ENCODE results near the gene MAPK1. TPM values are rescaled to one million over a fixed set of nuclear protein-coding genes. Genes with fewer than 3 reads are reported as not detected.

The MAPK1 gene
- total RNA-seq, result 77.9 TPM

DNA sequence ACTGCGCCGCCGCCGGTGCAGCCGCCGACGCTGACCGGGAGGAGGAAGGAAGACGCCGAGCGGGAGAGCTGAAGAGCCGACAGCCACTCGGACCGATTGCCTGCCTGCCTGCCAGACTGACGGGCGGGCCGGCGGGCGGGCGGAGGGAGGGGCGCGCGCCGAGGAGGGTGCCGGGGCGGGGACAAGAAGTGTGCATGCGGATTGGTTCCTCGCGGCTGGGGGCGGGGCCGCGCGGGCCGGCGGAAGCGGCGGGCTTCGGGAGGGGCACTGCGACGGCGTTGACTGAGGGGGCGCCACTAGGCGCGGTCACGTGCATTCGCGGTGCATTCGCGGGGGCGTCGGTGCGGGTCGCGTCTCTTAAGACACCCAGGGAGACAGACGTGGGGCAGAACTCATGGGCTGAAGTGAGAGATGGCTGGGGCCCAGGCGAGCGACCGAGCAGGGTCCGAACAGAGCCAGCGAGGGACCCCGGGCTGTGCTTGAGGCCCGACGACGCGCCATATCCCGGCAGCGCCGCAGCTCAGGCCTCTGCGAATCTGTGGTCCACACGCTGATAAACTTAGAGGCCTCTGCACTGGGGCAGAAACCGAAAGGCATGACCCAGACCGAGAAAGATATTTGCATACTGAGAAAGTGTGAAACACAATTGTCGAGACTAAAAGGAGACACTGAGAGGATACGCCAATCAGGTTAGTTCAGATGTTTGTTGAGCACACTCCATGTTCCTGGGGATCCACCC lies at the start of gene MAPK1:
MAPK1 (minus strand) TSS at position 118 of the 739 bp plus-strand sequence. CDS start 205 bp downstream, outside the sequence.

DNA sequence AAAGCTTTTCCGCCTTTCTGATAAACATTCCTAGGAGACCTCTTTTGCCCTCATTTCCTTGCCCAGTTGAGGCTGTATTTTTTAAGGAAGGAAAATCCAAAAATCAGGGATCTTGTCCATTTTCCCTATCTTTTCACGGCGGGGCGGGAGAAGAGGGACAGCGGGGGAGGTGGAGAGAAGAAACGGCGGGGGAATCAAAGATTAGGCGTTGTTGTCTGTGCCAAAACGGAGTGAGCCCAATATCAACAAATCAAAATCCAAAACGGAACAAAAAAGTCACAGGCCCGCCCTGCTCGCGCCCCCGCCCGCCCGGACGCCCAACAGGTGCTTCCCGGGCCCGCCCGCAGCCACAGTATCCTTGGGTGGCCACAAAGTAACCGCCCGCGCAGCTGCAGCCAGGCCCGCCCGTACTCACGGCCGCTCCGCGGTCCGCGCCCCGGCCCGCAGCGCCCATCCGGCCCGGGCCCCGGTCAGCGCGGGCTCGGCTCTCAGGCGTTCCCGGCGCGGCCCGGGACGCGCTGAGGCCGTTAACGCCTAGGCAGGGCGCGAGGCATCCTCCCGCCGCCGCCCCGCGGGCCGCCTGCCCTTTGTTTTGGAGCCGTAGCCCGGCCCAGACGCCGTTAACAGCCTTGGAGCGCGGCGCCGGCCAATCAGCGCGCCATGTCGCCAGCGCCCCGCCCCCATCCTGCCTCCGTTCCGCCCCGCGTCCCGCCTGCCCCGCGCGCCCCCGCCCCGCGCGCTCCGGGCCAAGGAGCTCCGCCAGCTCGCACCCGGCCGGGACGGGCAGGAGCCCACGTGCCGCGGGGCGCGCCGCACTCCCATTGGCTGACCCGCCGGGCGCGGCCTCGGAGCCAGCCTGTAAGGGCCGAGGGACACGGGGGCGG lies 132.0 kb downstream of the MAPK1 start, which contains the start of gene YPEL1:
YPEL1 (minus strand) TSS at position 595 of the 884 bp plus-strand sequence. CDS start 25,050 bp downstream, outside the sequence.

Small RNA genes lying within 50 kb of the gene (small RNA-seq; reads per million reads assigned to genes)
- not detected for gene RN7SL280P (ENCODE audit: low replicate concordance)
- not detected for gene RNA5SP493 (ENCODE audit: low replicate concordance)

Other genes with a start within 250 kb of the MAPK1 start
- gene YDJC, start 237.6 kb downstream of the MAPK1 start, total RNA-seq, result 9.4 TPM
- gene CCDC116, start 234.9 kb downstream of the MAPK1 start, total RNA-seq, result 0.31 TPM
- gene SDF2L1, start 225.3 kb downstream of the MAPK1 start, total RNA-seq, result 4.1 TPM
- 61.7 TPM for gene PPIL2, start 201.6 kb downstream of the MAPK1 start, total RNA-seq
- 89.5 TPM for gene YPEL1, start 131.9 kb downstream of the MAPK1 start, total RNA-seq
- 30.7 TPM for gene PPM1F, start 85.2 kb upstream of the MAPK1 start, total RNA-seq
- 49.1 TPM for gene TOP3B, start 115.1 kb upstream of the MAPK1 start, total RNA-seq

All from parietal lobe (tissue), 2 donors.